Mesothelial cell of epicardium (in vitro differentiated cells): ENCODE data around the gene TOMM5. TPM values are rescaled to one million over a fixed set of nuclear protein-coding genes. Genes with fewer than 3 reads are reported as not detected.

Experiments used
- DNase-seq, 2 experiments: peaks; one replicate each; pipeline ENCODE4 v3.0.0; 2021; ENCODE audit warnings: low spot score in 2 of 2; ENCODE audit not compliant: unreplicated experiment in 2 of 2
- H3K27ac Mint-ChIP-seq: 2 replicates; pipeline ENCODE4 v1.8.0; 2021; ENCODE audit warnings: mixed read lengths
- H3K27me3 Mint-ChIP-seq: 2 replicates; pipeline ENCODE4 v1.8.0; 2021; ENCODE audit warnings: low read depth, mixed read lengths
- H3K36me3 Mint-ChIP-seq: 2 replicates; pipeline ENCODE4 v1.8.0; 2021; ENCODE audit warnings: mixed read lengths
- H3K4me1 Mint-ChIP-seq: 2 replicates; pipeline ENCODE4 v1.8.0; 2021; ENCODE audit warnings: mixed read lengths
- H3K4me3 Mint-ChIP-seq: 2 replicates; pipeline ENCODE4 v1.8.0; 2021; ENCODE audit warnings: mild to moderate bottlenecking, moderate library complexity, mixed read lengths
- H3K9me3 Mint-ChIP-seq: 2 replicates; pipeline ENCODE4 v1.8.0; 2021; ENCODE audit warnings: mixed read lengths
- CTCF ChIP-seq: fragments of 200-600 bp; sonication (generic); IDR thresholded peaks from one replicate; pipeline ENCODE4 v1.5.0; 2021; ENCODE audit warnings: antibody characterized with exemption; ENCODE audit not compliant: unreplicated experiment
- total RNA-seq: library from RNA; stranded (reverse); gene quantifications from 3 replicates; pipeline ENCODE4 v1.2.1, GENCODE V29; 2021

TOMM5 gene
- 81.4 to 87.2 TPM (median 83.4 TPM) in 3 replicates for total RNA-seq

DNA sequence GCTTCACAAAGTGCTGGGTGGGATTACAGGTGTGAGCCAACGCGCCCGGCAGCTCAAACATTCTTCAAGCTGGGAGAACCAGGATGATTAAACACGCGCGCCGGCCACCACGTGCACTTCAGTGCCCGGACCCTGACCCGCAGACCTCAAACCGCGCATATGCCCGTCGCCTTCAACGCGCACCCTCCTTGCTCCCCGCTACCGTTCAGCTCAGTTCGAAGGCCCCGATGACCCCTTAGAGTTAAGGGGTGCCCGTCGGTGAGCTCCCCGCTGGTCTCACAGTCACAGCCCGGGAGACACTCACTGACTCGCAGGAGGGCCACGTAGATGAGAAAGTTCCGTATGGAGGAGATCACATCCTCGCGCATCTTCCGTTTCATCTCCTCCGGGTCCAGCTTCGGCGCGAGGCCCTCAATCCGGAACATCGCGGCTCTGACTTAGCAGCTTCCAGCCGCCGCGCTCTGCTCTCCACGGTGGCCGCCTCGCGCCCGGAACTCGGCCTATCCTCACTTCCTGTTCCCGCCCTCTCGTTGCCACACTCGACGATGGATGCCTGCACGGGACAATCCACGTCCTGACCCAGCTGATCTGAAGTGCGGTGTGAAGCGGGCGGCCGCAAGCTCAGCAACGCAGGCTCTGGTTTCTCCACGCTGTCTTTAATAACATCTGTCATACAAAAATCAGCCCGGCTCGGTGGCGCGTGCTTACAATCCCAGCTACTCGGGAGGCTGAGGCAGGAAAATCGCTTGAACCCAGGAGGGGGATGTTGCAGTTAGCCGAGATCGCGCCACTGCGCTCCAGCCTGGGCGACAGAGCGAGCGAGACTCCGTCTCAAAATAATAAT, at the start of gene TOMM5:
TOMM5 (minus strand) TSS at position 490 of the 844 bp plus-strand sequence; CDS start at position 425, 65 bp downstream.
- H3K9me3 Mint-ChIP-seq, result no peaks in the 10 kb centered on the region
- peak within 1 kb of the TSS; percentile 97 for H3K4me3 Mint-ChIP-seq
- H3K4me1 Mint-ChIP-seq, result peaks cover 20% of the 10 kb centered on the region
- H3K27ac Mint-ChIP-seq, result peak within 1 kb of the TSS; percentile 98
- peaks cover 20% of the 10 kb centered on the region for H3K27me3 Mint-ChIP-seq
- H3K36me3 Mint-ChIP-seq, result peaks cover 8% of the 10 kb centered on the region
- DNase-seq, result peak; percentile 71 to 87
- TF ChIP-seq CTCF, result no peak

- DNase-seq, result no peak
- no peak for TF ChIP-seq CTCF
- Mint-ChIP-seq H3K36me3 (peaks cover 2% of the 10 kb centered on the region), H3K4me1 (no peaks in the 10 kb centered on the region), H3K4me3 (no peak overlapping the region), H3K9me3 (no peaks in the 10 kb centered on the region), H3K27me3 (peaks cover 47% of the 10 kb centered on the region), H3K27ac (no peak overlapping the region)
Observed at GRCh38 chr9:37641331-37641730, 48.9 kb upstream of the TOMM5 start.

GRCh38 chr9:37640246-37640645, 47.8 kb upstream of the TOMM5 start:
- peaks cover 2% of the 10 kb centered on the region for H3K36me3 Mint-ChIP-seq
- no peaks in the 10 kb centered on the region for H3K4me1 Mint-ChIP-seq
- H3K27ac Mint-ChIP-seq, result no peak overlapping the region
- peaks cover 39% of the 10 kb centered on the region for H3K27me3 Mint-ChIP-seq
- H3K9me3 Mint-ChIP-seq, result no peaks in the 10 kb centered on the region
- no peak overlapping the region for H3K4me3 Mint-ChIP-seq
- TF ChIP-seq CTCF, result no peak
- DNase-seq, result no peak

DNA sequence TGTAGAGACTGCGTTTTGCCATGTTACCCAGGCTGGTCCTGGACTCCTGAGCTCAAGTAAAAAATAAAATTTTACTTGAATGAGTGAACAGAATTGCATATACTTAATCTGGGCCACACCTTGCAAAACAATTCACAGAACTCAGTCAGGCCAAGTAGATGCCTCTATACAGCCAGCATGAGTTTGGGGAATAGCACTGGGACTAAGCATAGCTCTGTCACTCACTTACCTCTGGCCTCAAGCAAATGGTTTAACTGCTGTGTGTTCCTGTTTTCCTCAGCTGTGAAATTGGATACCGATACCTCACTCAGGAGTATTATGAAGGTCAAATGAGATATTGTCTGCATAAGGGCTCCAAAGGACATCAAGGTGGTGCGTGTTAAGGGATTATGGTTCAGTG, 47.4 kb upstream of the TOMM5 start:
- no peaks in the 10 kb centered on the region for H3K9me3 Mint-ChIP-seq
- no peak for DNase-seq
- H3K4me3 Mint-ChIP-seq, result no peak overlapping the region
- H3K36me3 Mint-ChIP-seq, result peaks cover 2% of the 10 kb centered on the region
- no peak overlapping the region for H3K27ac Mint-ChIP-seq
- peaks cover 38% of the 10 kb centered on the region for H3K27me3 Mint-ChIP-seq
- H3K4me1 Mint-ChIP-seq, result no peaks in the 10 kb centered on the region
- TF ChIP-seq CTCF, result no peak

DNA sequence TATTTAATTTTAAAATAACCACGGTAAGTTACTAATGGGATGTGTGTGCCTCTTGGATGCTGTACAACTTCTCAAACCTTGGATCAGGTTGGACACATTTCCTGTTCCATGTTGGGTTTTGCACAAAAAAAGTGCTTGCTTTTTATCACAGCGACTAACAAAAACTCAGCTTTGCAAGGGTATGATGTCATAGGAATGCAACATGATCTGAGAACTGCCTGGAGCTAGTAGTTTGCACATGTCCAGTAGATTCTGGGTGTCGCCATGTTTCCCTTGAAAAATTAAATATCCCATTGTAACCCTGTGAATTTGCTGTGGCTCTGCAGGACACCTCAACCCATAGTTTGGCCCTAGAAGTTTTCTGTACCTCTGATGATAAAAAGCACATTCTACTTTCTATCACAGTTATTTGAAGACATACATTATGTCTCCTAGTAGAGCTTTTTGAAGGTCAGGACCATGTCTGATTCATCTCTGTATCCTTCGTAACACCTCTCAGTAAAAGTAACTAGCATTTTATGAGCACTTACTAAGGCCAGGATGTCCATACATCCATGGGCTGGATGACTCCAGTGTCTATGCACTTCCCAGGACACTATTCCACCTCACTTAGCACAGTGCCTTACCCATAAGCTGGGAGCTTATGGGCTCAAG, 46.8 kb upstream of the TOMM5 start:
- peaks cover 2% of the 10 kb centered on the region for H3K36me3 Mint-ChIP-seq
- no peaks in the 10 kb centered on the region for H3K9me3 Mint-ChIP-seq
- H3K27ac Mint-ChIP-seq, result no peak overlapping the region
- no peak for TF ChIP-seq CTCF
- H3K27me3 Mint-ChIP-seq, result peaks cover 36% of the 10 kb centered on the region
- no peaks in the 10 kb centered on the region for H3K4me1 Mint-ChIP-seq
- H3K4me3 Mint-ChIP-seq, result no peak overlapping the region
- no peak for DNase-seq
